ENCODE results near the gene CDC14B.

DNA sequence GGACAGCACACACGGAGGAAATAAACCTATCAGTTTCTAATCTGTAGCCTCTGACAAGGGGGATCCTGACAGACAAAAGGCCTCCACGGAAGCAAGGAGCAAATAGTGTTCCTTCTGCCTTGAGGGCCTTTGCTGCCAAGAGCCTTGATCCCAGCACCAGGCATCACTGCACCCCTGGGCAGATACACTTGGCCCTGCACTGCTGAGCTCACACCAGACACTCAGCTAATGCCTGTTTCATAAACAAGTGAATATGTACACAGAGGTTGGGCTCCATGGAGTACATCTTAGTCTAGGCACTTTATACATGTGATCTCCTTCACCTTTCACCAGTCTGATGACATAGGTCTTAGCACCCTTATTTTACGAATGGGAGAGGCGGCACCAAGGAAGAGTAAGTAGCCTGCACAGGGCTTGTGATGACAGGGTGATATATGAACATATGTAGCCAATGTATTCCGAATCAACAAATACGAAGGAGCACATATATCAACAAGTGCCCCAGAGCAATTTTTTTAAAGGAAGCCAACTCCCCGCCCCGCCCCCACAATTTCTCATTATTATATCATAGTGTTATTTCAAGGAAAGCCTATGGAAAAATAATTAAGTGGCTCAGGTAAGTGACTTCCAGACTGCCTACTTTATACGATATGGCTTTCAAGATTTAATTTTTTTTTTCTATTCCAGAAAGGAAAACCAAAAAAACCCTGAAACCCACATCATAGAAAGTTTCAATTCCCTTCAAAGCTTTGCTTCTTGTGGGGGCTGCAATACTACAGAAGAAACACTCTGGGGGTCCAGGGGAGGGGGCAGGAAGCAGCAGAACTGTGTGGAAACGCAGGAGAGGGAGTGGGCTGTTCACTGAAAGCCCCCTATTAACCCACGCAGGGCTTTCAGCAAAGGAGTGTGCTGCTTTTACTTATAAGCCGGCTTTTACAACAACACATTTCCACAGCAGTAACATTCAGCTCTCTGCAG lies 32.0 kb downstream of the CDC14B start:
- TF ChIP-seq, protein P1, sequence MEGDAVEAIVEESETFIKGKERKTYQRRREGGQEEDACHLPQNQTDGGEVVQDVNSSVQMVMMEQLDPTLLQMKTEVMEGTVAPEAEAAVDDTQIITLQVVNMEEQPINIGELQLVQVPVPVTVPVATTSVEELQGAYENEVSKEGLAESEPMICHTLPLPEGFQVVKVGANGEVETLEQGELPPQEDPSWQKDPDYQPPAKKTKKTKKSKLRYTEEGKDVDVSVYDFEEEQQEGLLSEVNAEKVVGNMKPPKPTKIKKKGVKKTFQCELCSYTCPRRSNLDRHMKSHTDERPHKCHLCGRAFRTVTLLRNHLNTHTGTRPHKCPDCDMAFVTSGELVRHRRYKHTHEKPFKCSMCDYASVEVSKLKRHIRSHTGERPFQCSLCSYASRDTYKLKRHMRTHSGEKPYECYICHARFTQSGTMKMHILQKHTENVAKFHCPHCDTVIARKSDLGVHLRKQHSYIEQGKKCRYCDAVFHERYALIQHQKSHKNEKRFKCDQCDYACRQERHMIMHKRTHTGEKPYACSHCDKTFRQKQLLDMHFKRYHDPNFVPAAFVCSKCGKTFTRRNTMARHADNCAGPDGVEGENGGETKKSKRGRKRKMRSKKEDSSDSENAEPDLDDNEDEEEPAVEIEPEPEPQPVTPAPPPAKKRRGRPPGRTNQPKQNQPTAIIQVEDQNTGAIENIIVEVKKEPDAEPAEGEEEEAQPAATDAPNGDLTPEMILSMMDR (IDR thresholded peaks at IDR 0.05): no peak
- TF ChIP-seq EZH2 (IDR thresholded peaks at IDR 0.05): no peak
- TF ChIP-seq EZH2phosphoT487 (IDR thresholded peaks at IDR 0.05): no peak
